OCI-LY1 (cell line): ENCODE data around the gene JAKMIP1.

Experiments
- CTCF ChIP-seq: fragments of 200-600 bp; sonication (generic), shearing (Covaris generic); IDR thresholded peaks from 2 replicates; pipeline ENCODE4 v1.5.1; 2017; ENCODE audit warnings: mild to moderate bottlenecking, antibody characterized with exemption, low read length, moderate library complexity, mixed read lengths
- EZH2 ChIP-seq: fragments of 200-600 bp; sonication (generic), shearing (Covaris generic); IDR thresholded peaks from 2 replicates; pipeline ENCODE4 v1.8.0; 2017; ENCODE audit warnings: borderline replicate concordance, mixed run types, mild to moderate bottlenecking, antibody characterized with exemption, low read length, moderate library complexity, mixed read lengths

- TF ChIP-seq CTCF (no peak), EZH2 (no peak)
Measured at GRCh38 chr4:6205973-6206372, 5.6 kb upstream of the JAKMIP1 start.
